ENCODE data around the gene NINJ1. TPM values are rescaled to one million over a fixed set of nuclear protein-coding genes. Genes with fewer than 3 reads are reported as not detected.

The NINJ1 gene
- total and polyA plus RNA-seq, 2 donors (not counting 3 experiments of a cell fraction or from before 2014, with no cell fraction given): 31.5 to 57.7 TPM

DNA sequence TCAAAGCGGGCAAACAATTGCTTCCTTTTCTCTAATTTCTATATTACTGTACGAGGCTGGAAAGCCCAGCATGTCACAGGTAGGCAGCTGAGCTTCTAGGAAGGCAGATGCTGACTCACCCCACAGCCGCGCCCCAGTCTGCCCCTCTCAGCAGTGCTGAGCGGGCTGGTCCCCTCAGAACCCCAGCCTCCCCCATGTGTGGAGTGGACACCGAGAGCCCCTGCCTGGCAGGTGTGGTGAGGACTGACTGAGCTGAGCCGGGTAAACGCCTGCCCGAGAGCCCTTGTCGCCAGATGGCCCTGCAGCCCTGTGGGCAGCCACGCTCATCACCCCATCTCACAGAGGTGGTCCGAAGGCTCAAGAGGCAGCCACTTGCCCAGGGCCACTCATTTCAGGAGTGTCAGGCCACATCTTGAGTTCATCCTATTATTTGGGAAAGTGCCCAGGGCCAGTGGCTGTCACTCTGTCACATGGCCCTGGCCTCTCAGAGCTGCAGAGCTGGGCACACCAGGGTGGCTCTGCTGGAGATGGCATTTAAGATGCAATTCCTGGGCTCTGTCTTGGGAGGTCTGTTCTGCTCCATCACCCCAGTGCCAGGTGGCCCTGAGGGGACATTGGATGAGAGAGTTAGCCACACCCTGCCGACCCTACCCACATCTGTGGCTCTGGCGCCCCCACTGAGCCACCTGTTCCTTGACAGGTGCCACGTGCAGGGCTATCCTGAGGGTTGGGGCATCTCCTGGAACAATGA is 25.6 kb downstream of the NINJ1 start:
- Histone ChIP-seq H3K4me2 (ENCODE audit: insufficient read depth, low read length) (no peak overlapping the region), H3K9me1 (replicated peaks; ENCODE audit: control insufficient read depth, extremely low read depth, insufficient read depth, low read length) (no peaks in the 10 kb centered on the region), H3K27ac (ENCODE audit: insufficient read depth, low read depth, low read length) (no peak overlapping the region), H3K27me3 (ENCODE audit: control insufficient read depth in 2 of 2, insufficient read depth in 2 of 2, low read length in 2 of 2) (no peaks in the 10 kb centered on the region), H4K20me1 (replicated peaks; ENCODE audit: control insufficient read depth, extremely low read depth, insufficient read depth, low read length) (peaks cover 5% of the 10 kb centered on the region), H3K9ac (replicated peaks; ENCODE audit: extremely low read depth, insufficient read depth, low read length) (no peak overlapping the region), H2AFZ (ENCODE audit: low read depth, low read length) (no peak overlapping the region), H3K36me3 (ENCODE audit: control insufficient read depth in 2 of 2, extremely low read depth in 1 of 2, insufficient read depth in 2 of 2, low read length in 2 of 2) (peaks cover 8 to 27% of the 10 kb centered on the region in 2 experiments), H3K4me1 (ENCODE audit: control insufficient read depth, extremely low read depth, insufficient read depth, low read length) (no peaks in the 10 kb centered on the region), H3K4me3 (replicated peaks in 1 of 3; ENCODE audit: insufficient read depth in 1 of 3, low read depth in 1 of 3, low read length in 3 of 3) (no peak overlapping the region), H3K9me3 (replicated peaks; ENCODE audit: control insufficient read depth, insufficient read depth, low read length) (no peaks in the 10 kb centered on the region), H3K79me2 (ENCODE audit: control insufficient read depth, insufficient read depth, low read length) (peaks cover 48% of the 10 kb centered on the region)
- intact Hi-C loops (cut with micrococcal nuclease) (loop anchor here (1.0 kb wide), 3 partner anchors 10 to 194 kb away; no protein-coding TSS in a partner anchor), dilution Hi-C loops (cut with MboI; ENCODE audit: extremely low pct_ligation_motif_present, low sequenced_read_pairs) (no loop called here)
- ChIA-PET CTCF (interaction anchor here (0.5 to 5.7 kb wide), 41 partner anchors 7 to 557 kb away, joined by 3 to 70 read pairs (median 5); partner anchors contain the start of genes CARD19 and NINJ1), POLR2A (no interaction called here)
- no peak for DNase-seq (ENCODE audit: low read depth, low spot score)
- no peak for TF ChIP-seq GATA2 (IDR thresholded peaks at IDR 0.05; ENCODE audit: insufficient read depth, insufficient read length, low read depth, low read length)
- TF ChIP-seq, protein P1, sequence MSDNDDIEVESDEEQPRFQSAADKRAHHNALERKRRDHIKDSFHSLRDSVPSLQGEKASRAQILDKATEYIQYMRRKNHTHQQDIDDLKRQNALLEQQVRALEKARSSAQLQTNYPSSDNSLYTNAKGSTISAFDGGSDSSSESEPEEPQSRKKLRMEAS (IDR thresholded peaks at IDR 0.05; ENCODE audit: insufficient read depth, insufficient read length): no peak
- TF ChIP-seq MYC (IDR thresholded peaks at IDR 0.05; ENCODE audit: low read depth, low read length): no peak
- no peak for TF ChIP-seq EZH2 (IDR thresholded peaks at IDR 0.05; ENCODE audit: borderline replicate concordance, low read depth, low read length, severe bottlenecking)
- no peak for TF ChIP-seq POLR2A (IDR thresholded peaks at IDR 0.05; ENCODE audit: low read depth, low read length)
- TF ChIP-seq POLR2AphosphoS5 (IDR thresholded peaks at IDR 0.05; ENCODE audit: insufficient read depth, low read depth, low read length): no peak
- no peak for TF ChIP-seq JUN (IDR thresholded peaks at IDR 0.05; ENCODE audit: borderline replicate concordance, insufficient read depth, insufficient read length, low read depth)
- TF ChIP-seq FOS (IDR thresholded peaks at IDR 0.05; ENCODE audit: borderline replicate concordance, insufficient read depth, low read length): no peak
- TF ChIP-seq, protein P2, sequence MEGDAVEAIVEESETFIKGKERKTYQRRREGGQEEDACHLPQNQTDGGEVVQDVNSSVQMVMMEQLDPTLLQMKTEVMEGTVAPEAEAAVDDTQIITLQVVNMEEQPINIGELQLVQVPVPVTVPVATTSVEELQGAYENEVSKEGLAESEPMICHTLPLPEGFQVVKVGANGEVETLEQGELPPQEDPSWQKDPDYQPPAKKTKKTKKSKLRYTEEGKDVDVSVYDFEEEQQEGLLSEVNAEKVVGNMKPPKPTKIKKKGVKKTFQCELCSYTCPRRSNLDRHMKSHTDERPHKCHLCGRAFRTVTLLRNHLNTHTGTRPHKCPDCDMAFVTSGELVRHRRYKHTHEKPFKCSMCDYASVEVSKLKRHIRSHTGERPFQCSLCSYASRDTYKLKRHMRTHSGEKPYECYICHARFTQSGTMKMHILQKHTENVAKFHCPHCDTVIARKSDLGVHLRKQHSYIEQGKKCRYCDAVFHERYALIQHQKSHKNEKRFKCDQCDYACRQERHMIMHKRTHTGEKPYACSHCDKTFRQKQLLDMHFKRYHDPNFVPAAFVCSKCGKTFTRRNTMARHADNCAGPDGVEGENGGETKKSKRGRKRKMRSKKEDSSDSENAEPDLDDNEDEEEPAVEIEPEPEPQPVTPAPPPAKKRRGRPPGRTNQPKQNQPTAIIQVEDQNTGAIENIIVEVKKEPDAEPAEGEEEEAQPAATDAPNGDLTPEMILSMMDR (IDR thresholded peaks at IDR 0.05; ENCODE audit: extremely low read depth in 1 of 2, insufficient read depth in 1 of 2, low read depth in 1 of 2, low read length in 2 of 2): no peak
- FAIRE-seq: no peak
- no TSS peak for BruUV-seq (replicated peaks)
